GM23248 (cell line): ENCODE measurements around the gene ARMH4.

Experiments
- EZH2 ChIP-seq: fragments of 200-600 bp; sonication (generic); IDR thresholded peaks from 2 replicates; pipeline ENCODE4 v1.6.1; 2018; ENCODE audit warnings: antibody characterized with exemption, mild to moderate bottlenecking; ENCODE audit not compliant: insufficient read depth, poor library complexity, severe bottlenecking
- EZH2phosphoT487 ChIP-seq: fragments of 200-600 bp; sonication (generic); IDR thresholded peaks from 2 replicates; pipeline ENCODE4 v1.6.1; 2018; ENCODE audit warnings: antibody characterized with exemption, moderate library complexity, mild to moderate bottlenecking, low read depth; ENCODE audit not compliant: insufficient read depth

DNA sequence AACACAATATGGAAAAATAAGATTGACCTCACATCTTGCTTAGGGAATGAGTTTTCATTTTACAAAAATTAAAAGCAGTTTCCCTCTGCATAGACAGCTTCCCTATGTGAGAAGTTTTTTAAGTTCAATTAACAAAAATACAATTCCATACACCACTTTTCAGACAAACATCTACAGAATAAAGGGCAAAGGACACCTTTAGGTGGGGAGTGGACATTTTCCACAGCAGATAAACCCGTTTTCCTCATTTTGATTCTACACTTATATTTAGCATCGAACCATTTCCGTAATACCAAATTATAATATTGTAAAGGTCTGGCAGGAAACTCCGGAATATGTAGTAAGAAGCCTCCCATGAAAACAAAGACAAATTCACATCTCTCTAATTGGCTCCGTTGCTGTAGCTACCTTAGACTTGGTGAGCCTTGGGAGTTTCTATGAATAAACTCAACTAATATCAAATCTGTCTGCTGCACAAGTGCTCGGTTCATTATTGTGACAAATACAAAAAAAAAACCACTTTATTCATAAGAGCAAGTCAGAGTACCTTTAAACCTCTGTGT lies 1.7 kb downstream of the ARMH4 start:
- no peak for TF ChIP-seq EZH2phosphoT487
- no peak for TF ChIP-seq EZH2
